ENCODE measurements around the gene KIAA0232. TPM values are rescaled to one million over a fixed set of nuclear protein-coding genes. Genes with fewer than 3 reads are reported as not detected.

Gene KIAA0232
- total and polyA plus RNA-seq, 9 of the 15 experiments (the other 6 are each of a cell fraction or from before 2014, with no cell fraction given), result 3.5 to 17.4 (median 13.0) TPM

DNA sequence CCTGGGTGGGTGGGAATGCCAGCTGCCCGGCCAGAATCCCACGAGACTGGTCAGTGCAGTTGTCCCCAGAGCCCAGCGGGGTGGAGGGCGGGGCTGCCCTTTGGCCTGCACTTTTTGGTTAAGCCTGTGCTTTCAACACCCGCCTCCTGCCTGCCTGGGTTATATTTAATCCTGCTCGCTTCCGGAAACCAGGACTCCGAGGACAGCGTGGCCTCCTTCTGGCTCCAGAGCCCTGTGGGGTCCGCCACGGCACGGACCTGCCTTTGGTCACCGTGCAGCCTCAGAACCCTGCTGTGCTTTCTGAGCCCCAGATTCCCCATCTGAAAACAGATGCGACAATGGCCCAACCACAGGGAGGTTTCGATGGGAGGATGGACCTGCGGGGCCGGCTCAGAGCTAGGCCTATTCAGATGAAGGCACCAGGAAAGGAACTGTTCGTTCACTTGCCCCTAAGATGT lies 29.4 kb upstream of the KIAA0232 start (continued):
- TF ChIP-seq, protein P1, sequence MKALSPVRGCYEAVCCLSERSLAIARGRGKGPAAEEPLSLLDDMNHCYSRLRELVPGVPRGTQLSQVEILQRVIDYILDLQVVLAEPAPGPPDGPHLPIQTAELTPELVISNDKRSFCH (CRISPR knock-in tag; IDR thresholded peaks at IDR 0.05), result no peak
- TF ChIP-seq, protein P1 (tag; IDR thresholded peaks at IDR 0.05), result peak; percentile 78
- TF ChIP-seq, protein P2, sequence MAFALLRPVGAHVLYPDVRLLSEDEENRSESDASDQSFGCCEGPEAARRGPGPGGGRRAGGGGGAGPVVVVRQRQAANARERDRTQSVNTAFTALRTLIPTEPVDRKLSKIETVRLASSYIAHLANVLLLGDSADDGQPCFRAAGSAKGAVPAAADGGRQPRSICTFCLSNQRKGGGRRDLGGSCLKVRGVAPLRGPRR (CRISPR knock-in tag; IDR thresholded peaks at IDR 0.05), result no peak
- TF ChIP-seq ZNF3 (CRISPR knock-in tag; IDR thresholded peaks at IDR 0.05) (no peak), SUPT5H (IDR thresholded peaks at IDR 0.05) (0 out of 2 replicates have a peak, but pooled peaks have one; percentile 38), ZNF583 (CRISPR knock-in tag; IDR thresholded peaks at IDR 0.05) (peak; percentile 53; the same call in 1 of the 2 replicates), CC2D1A (IDR thresholded peaks at IDR 0.05) (no peak; the same call in 1 of the 2 replicates), PHF20 (IDR thresholded peaks at IDR 0.05; ENCODE audit: partially characterized antibody) (peak; percentile 10), ZNF696 (CRISPR knock-in tag; conservative IDR thresholded peaks at IDR 0.05) (no peak), ZNF12 (CRISPR knock-in tag; IDR thresholded peaks at IDR 0.05) (no peak), EGR1 (conservative IDR thresholded peaks at IDR 0.05) (0 out of 2 replicates have a peak, but pooled peaks have one; percentile 4), C11orf30 (IDR thresholded peaks at IDR 0.05; ENCODE audit: low read depth) (no peak), TCF3 (CRISPR knock-in tag; IDR thresholded peaks at IDR 0.05) (0 out of 2 replicates have a peak, but pooled peaks have one; percentile 29), MYNN (IDR thresholded peaks at IDR 0.05) (no peak), MYNN (CRISPR knock-in tag; IDR thresholded peaks at IDR 0.05) (no peak), L3MBTL2 (IDR thresholded peaks at IDR 0.05) (peak; percentile 65), SMC3 (conservative IDR thresholded peaks at IDR 0.05; ENCODE audit: insufficient read depth, low read depth, low read length) (no peak), ZNF263 (CRISPR knock-in tag; IDR thresholded peaks at IDR 0.05; ENCODE audit: borderline replicate concordance) (no peak), HDGF (IDR thresholded peaks at IDR 0.05) (no peak), JUND (IDR thresholded peaks at IDR 0.05; ENCODE audit: borderline replicate concordance, low read depth, low read length) (no peak), JUND (tag; IDR thresholded peaks at IDR 0.05; ENCODE audit: borderline replicate concordance, low read depth, low read length) (peak; percentile 28; the same call in 1 of the 3 replicates), ZNF780A (CRISPR knock-in tag; IDR thresholded peaks at IDR 0.05) (no peak), PHF21A (IDR thresholded peaks at IDR 0.05; ENCODE audit: borderline replicate concordance, low read depth) (no peak)
- TF ChIP-seq, protein P3, sequence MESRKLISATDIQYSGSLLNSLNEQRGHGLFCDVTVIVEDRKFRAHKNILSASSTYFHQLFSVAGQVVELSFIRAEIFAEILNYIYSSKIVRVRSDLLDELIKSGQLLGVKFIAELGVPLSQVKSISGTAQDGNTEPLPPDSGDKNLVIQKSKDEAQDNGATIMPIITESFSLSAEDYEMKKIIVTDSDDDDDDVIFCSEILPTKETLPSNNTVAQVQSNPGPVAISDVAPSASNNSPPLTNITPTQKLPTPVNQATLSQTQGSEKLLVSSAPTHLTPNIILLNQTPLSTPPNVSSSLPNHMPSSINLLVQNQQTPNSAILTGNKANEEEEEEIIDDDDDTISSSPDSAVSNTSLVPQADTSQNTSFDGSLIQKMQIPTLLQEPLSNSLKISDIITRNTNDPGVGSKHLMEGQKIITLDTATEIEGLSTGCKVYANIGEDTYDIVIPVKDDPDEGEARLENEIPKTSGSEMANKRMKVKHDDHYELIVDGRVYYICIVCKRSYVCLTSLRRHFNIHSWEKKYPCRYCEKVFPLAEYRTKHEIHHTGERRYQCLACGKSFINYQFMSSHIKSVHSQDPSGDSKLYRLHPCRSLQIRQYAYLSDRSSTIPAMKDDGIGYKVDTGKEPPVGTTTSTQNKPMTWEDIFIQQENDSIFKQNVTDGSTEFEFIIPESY (CRISPR knock-in tag; IDR thresholded peaks at IDR 0.05), result peak; percentile 44; the same call in 1 of the 2 replicates
- TF ChIP-seq, protein P4, sequence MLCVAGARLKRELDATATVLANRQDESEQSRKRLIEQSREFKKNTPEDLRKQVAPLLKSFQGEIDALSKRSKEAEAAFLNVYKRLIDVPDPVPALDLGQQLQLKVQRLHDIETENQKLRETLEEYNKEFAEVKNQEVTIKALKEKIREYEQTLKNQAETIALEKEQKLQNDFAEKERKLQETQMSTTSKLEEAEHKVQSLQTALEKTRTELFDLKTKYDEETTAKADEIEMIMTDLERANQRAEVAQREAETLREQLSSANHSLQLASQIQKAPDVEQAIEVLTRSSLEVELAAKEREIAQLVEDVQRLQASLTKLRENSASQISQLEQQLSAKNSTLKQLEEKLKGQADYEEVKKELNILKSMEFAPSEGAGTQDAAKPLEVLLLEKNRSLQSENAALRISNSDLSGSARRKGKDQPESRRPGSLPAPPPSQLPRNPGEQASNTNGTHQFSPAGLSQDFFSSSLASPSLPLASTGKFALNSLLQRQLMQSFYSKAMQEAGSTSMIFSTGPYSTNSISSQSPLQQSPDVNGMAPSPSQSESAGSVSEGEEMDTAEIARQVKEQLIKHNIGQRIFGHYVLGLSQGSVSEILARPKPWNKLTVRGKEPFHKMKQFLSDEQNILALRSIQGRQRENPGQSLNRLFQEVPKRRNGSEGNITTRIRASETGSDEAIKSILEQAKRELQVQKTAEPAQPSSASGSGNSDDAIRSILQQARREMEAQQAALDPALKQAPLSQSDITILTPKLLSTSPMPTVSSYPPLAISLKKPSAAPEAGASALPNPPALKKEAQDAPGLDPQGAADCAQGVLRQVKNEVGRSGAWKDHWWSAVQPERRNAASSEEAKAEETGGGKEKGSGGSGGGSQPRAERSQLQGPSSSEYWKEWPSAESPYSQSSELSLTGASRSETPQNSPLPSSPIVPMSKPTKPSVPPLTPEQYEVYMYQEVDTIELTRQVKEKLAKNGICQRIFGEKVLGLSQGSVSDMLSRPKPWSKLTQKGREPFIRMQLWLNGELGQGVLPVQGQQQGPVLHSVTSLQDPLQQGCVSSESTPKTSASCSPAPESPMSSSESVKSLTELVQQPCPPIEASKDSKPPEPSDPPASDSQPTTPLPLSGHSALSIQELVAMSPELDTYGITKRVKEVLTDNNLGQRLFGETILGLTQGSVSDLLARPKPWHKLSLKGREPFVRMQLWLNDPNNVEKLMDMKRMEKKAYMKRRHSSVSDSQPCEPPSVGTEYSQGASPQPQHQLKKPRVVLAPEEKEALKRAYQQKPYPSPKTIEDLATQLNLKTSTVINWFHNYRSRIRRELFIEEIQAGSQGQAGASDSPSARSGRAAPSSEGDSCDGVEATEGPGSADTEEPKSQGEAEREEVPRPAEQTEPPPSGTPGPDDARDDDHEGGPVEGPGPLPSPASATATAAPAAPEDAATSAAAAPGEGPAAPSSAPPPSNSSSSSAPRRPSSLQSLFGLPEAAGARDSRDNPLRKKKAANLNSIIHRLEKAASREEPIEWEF (CRISPR knock-in tag; IDR thresholded peaks at IDR 0.05), result no peak

Data from K562 (cell line).